K562 (cell line): ENCODE results near the gene PRDX1. TPM values are rescaled to one million over a fixed set of nuclear protein-coding genes. Genes with fewer than 3 reads are reported as not detected.

Experiments
- ATF1 ChIP-seq, 2 experiments: fragments of 450-650 bp in 1 of 2; IDR thresholded peaks; 2 replicates each; pipeline ENCODE4 v1.6.1; 2016; ENCODE audit warnings: missing compliant biosample characterization in 1 of 2, missing genetic modification characterization in 1 of 2
- CHD1 ChIP-seq: fragments of 200-600 bp; sonication (generic); IDR thresholded peaks from one replicate; pipeline ENCODE4 v1.6.1; 2012; ENCODE audit warnings: mild to moderate bottlenecking, moderate library complexity, low read length, inconsistent platforms
- E2F4 ChIP-seq: sonication (generic); formaldehyde crosslinking; IDR thresholded peaks from 2 replicates; pipeline ENCODE4 v1.8.0; 2022; ENCODE audit warnings: mild to moderate bottlenecking, low read depth, missing genetic modification reagents
- ELF4 ChIP-seq: fragments of 450-650 bp; formaldehyde crosslinking; IDR thresholded peaks from 2 replicates; pipeline ENCODE4 v1.4.0; 2022; ENCODE audit warnings: missing genetic modification characterization
- EWSR1 ChIP-seq: fragments of 450-650 bp; IDR thresholded peaks from 2 replicates; pipeline ENCODE4 v1.6.1; 2018; ENCODE audit warnings: borderline replicate concordance, mild to moderate bottlenecking, low read depth, moderate library complexity; ENCODE audit not compliant: partially characterized antibody
- KDM2B ChIP-seq: fragments of 250-450 bp; sonication (Bioruptor Pico); IDR thresholded peaks from 2 replicates; pipeline ENCODE4 v1.8.0; 2021; ENCODE audit warnings: mild to moderate bottlenecking, moderate library complexity
- LARP7 ChIP-seq: fragments of 450-650 bp; IDR thresholded peaks from 2 replicates; pipeline ENCODE4 v1.6.1; 2016
- MEF2A ChIP-seq: IDR thresholded peaks from 2 replicates; pipeline ENCODE4 v1.6.1; 2011; ENCODE audit warnings: low read depth, mild to moderate bottlenecking, low read length, moderate library complexity; ENCODE audit not compliant: control insufficient read depth
- MLX ChIP-seq, 2 experiments: fragments of 450-650 bp in 1 of 2; sonication (generic) in 1 of 2; formaldehyde crosslinking; conservative IDR thresholded peaks; 2 replicates each; pipeline versions ENCODE4 v1.4.0 to v1.8.1; 2020 to 2022; ENCODE audit warnings: mild to moderate bottlenecking in 1 of 2, missing genetic modification reagents in 1 of 2
- NFXL1 ChIP-seq: fragments of 450-650 bp; formaldehyde crosslinking; IDR thresholded peaks from 2 replicates; pipeline ENCODE4 v1.4.0; 2021; ENCODE audit warnings: mild to moderate bottlenecking
- SETDB1 ChIP-seq: IDR thresholded peaks from one replicate; pipeline ENCODE4 v1.6.1; 2012; ENCODE audit warnings: low read length, control low read depth, inconsistent platforms
- SMARCB1 ChIP-seq: IDR thresholded peaks from 2 replicates; pipeline ENCODE4 v1.6.1; 2011; ENCODE audit warnings: improper control_type of control experiment, low read depth; ENCODE audit not compliant: insufficient read length
- TBL1XR1 ChIP-seq, 2 experiments: IDR thresholded peaks; 2 replicates each; pipeline ENCODE4 v1.6.1; 2012; ENCODE audit warnings: improper control_type of control experiment in 2 of 2, low read length in 2 of 2, mild to moderate bottlenecking in 1 of 2
- TGIF2 ChIP-seq: sonication (generic); formaldehyde crosslinking; IDR thresholded peaks from 2 replicates; pipeline ENCODE4 v1.8.1; 2022; ENCODE audit warnings: mild to moderate bottlenecking, missing genetic modification reagents, moderate library complexity
- ZBTB9 ChIP-seq: fragments of 450-650 bp; formaldehyde crosslinking; IDR thresholded peaks from 2 replicates; pipeline ENCODE4 v1.4.0; 2020; ENCODE audit warnings: mild to moderate bottlenecking, moderate library complexity
- ZNF282 ChIP-seq: sonication (generic); formaldehyde crosslinking; IDR thresholded peaks from 2 replicates; pipeline ENCODE4 v1.8.1; 2023; ENCODE audit warnings: missing genetic modification reagents
- ZNF324 ChIP-seq: fragments of 250-450 bp; sonication (Bioruptor Pico); IDR thresholded peaks from 2 replicates; pipeline ENCODE4 v1.4.0; 2020; ENCODE audit warnings: mild to moderate bottlenecking
- ZNF436 ChIP-seq: fragments of 250-450, 450-650 bp; sonication (Bioruptor Pico); formaldehyde crosslinking; IDR thresholded peaks from 2 replicates; pipeline ENCODE4 v1.7.0; 2020; ENCODE audit warnings: mild to moderate bottlenecking
- polyA plus RNA-seq, 8 experiments: library from polyadenylated mRNA; depleted of rRNA in 4 of 8; stranded (reverse) in 5 of 8; unstranded in 3 of 8; fragments of >200 nt; fragmentation: Nextera tagmentation in 2 of 8; fragmentation: Illumina TruSeq in 1 of 8; extraction: Ambion mirVana in 2 of 8; extraction: Trizol in 1 of 8; gene quantifications; 2 replicates each; pipeline versions ENCODE4 v1.2.1 to v1.2.3, GENCODE V29; 2011 to 2014; ENCODE audit warnings: inconsistent platforms in 1 of 8, missing spikeins in 1 of 8
- total RNA-seq, 7 experiments: library from RNA; depleted of rRNA in 6 of 7; stranded (reverse); fragments of >200 nt in 6 of 7; fragmentation: Illumina TruSeq in 2 of 7; extraction: Trizol in 2 of 7; gene quantifications; 2 replicates each; pipeline versions ENCODE4 v1.2.1 to v1.2.3, GENCODE V29; 2011 to 2021; ENCODE audit warnings: low replicate concordance in 1 of 7
- TF ChIP-seq, protein P1 (sequence below): sonication (generic); formaldehyde crosslinking; IDR thresholded peaks from 2 replicates; pipeline ENCODE4 v1.8.0; 2022; ENCODE audit warnings: mild to moderate bottlenecking, missing genetic modification reagents
- TF ChIP-seq, protein P2 (sequence below): fragments of 200-400 bp; formaldehyde crosslinking; IDR thresholded peaks from 2 replicates; pipeline ENCODE4 v1.6.1; 2017; ENCODE audit warnings: mild to moderate bottlenecking, low read depth, low read length, moderate library complexity
- TF ChIP-seq, protein P3 (sequence below): sonication (generic); formaldehyde crosslinking; IDR thresholded peaks from 2 replicates; pipeline ENCODE4 v1.8.0; 2023; ENCODE audit warnings: mild to moderate bottlenecking, missing genetic modification reagents

Gene PRDX1
- total and polyA plus RNA-seq, 9 of the 15 experiments (the other 6 are each of a cell fraction or from before 2014, with no cell fraction given) = 748 to 2,388 (median 1,045) TPM

- TF ChIP-seq ZNF324 (CRISPR knock-in tag) = no peak
- no peak for TF ChIP-seq MLX (CRISPR knock-in tag; conservative IDR thresholded peaks at IDR 0.05)
- TF ChIP-seq ZNF436 (CRISPR knock-in tag) = no peak
- no peak for TF ChIP-seq MEF2A
- TF ChIP-seq TBL1XR1 (IDR thresholded peaks at IDR 0.05; ENCODE audit: low read length in 2 of 2) = no peak
- no peak for TF ChIP-seq ELF4
- TF ChIP-seq NFXL1 = no peak
- TF ChIP-seq KDM2B (CRISPR knock-in tag) = no peak
- no peak for TF ChIP-seq SETDB1
- no peak for TF ChIP-seq LARP7
- TF ChIP-seq E2F4 = no peak
- TF ChIP-seq, protein P1, sequence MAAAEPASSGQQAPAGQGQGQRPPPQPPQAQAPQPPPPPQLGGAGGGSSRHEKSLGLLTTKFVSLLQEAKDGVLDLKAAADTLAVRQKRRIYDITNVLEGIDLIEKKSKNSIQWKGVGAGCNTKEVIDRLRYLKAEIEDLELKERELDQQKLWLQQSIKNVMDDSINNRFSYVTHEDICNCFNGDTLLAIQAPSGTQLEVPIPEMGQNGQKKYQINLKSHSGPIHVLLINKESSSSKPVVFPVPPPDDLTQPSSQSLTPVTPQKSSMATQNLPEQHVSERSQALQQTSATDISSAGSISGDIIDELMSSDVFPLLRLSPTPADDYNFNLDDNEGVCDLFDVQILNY (CRISPR knock-in tag) = no peak
- no peak for TF ChIP-seq TGIF2
- no peak for TF ChIP-seq SMARCB1
- no peak for TF ChIP-seq ATF1 (CRISPR knock-in tag; IDR thresholded peaks at IDR 0.05)
- no peak for TF ChIP-seq ATF1 (tag; IDR thresholded peaks at IDR 0.05)
- TF ChIP-seq, protein P2, sequence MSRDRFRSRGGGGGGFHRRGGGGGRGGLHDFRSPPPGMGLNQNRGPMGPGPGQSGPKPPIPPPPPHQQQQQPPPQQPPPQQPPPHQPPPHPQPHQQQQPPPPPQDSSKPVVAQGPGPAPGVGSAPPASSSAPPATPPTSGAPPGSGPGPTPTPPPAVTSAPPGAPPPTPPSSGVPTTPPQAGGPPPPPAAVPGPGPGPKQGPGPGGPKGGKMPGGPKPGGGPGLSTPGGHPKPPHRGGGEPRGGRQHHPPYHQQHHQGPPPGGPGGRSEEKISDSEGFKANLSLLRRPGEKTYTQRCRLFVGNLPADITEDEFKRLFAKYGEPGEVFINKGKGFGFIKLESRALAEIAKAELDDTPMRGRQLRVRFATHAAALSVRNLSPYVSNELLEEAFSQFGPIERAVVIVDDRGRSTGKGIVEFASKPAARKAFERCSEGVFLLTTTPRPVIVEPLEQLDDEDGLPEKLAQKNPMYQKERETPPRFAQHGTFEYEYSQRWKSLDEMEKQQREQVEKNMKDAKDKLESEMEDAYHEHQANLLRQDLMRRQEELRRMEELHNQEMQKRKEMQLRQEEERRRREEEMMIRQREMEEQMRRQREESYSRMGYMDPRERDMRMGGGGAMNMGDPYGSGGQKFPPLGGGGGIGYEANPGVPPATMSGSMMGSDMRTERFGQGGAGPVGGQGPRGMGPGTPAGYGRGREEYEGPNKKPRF = no peak
- TF ChIP-seq, protein P3, sequence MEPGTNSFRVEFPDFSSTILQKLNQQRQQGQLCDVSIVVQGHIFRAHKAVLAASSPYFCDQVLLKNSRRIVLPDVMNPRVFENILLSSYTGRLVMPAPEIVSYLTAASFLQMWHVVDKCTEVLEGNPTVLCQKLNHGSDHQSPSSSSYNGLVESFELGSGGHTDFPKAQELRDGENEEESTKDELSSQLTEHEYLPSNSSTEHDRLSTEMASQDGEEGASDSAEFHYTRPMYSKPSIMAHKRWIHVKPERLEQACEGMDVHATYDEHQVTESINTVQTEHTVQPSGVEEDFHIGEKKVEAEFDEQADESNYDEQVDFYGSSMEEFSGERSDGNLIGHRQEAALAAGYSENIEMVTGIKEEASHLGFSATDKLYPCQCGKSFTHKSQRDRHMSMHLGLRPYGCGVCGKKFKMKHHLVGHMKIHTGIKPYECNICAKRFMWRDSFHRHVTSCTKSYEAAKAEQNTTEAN (CRISPR knock-in tag) = no peak
- TF ChIP-seq CHD1 = no peak
- TF ChIP-seq ZNF282 = no peak
- TF ChIP-seq EWSR1 = no peak
- no peak for TF ChIP-seq ZBTB9 (CRISPR knock-in tag)
Measured at GRCh38 chr1:45535988-45536766, 14.5 kb upstream of the PRDX1 start (continued).
